ENCODE results near the gene TRIM45.

Gene TRIM45

GRCh38 chr1:117097443-117097842, 24.1 kb downstream of the TRIM45 start:
- FAIRE-seq, result no peak

- FAIRE-seq, result no peak
These were observed 24.6 kb downstream of the TRIM45 start for GRCh38 chr1:117096951-117097408.

- FAIRE-seq, result no peak
These were observed 26.5 kb downstream of the TRIM45 start for GRCh38 chr1:117094841-117095604.

GRCh38 chr1:117093870-117094621, 27.5 kb downstream of the TRIM45 start:
- FAIRE-seq, result peak; percentile 72

GRCh38 chr1:117093091-117093534, 28.4 kb downstream of the TRIM45 start:
- FAIRE-seq, result no peak

GRCh38 chr1:117092594-117092993, 29.0 kb downstream of the TRIM45 start:
- no peak for FAIRE-seq

- no peak for FAIRE-seq
These were observed 31.6 kb downstream of the TRIM45 start for GRCh38 chr1:117089996-117090395.

GRCh38 chr1:117087686-117088085, 33.9 kb downstream of the TRIM45 start:
- FAIRE-seq, result no peak

GRCh38 chr1:117084231-117084630, 37.3 kb downstream of the TRIM45 start:
- FAIRE-seq, result no peak

GRCh38 chr1:117079737-117080136, 41.8 kb downstream of the TRIM45 start:
- no peak for FAIRE-seq

- FAIRE-seq, result no peak
These were observed 44.3 kb downstream of the TRIM45 start for GRCh38 chr1:117077267-117077666.

- FAIRE-seq, result no peak
These were observed 44.9 kb downstream of the TRIM45 start for GRCh38 chr1:117076648-117077047.

- no peak for FAIRE-seq
These were observed 51.4 kb downstream of the TRIM45 start for GRCh38 chr1:117070124-117070523.

GRCh38 chr1:117069220-117069844, 52.2 kb downstream of the TRIM45 start:
- FAIRE-seq, result no peak

- FAIRE-seq, result no peak
These were observed 53.0 kb downstream of the TRIM45 start for GRCh38 chr1:117068580-117068979.

- FAIRE-seq, result no peak
These were observed 53.8 kb downstream of the TRIM45 start for GRCh38 chr1:117067533-117068370.

- FAIRE-seq, result no peak
These were observed 55.2 kb downstream of the TRIM45 start for GRCh38 chr1:117066367-117066766.

- no peak for FAIRE-seq
These were observed 59.5 kb downstream of the TRIM45 start for GRCh38 chr1:117061986-117062415.

All from endometrium (tissue), 2 donors.